ENCODE data around the gene SNX33. TPM values are rescaled to one million over a fixed set of nuclear protein-coding genes. Genes with fewer than 3 reads are reported as not detected.
"Not testable (repeated sequence)": the region's sequence is repeated elsewhere in the genome, so short reads cannot be mapped to it uniquely, and the experiment has no call there.

SNX33 gene
- total RNA-seq, 2 experiments from 2014 or later = 2.2 to 2.4 TPM

GRCh38 chr15:75676688-75677464, 29.2 kb downstream of the SNX33 start:
- CTCF ChIA-PET = interaction anchor here (1.0 kb wide), 1 partner anchor 9 kb away, joined by 3 read pairs; no protein-coding TSS in a partner anchor
- intact Hi-C loops (cut with DNase I, micrococcal nuclease) = no loop called here
- no peak for ATAC-seq
- Mint-ChIP-seq H3K27ac (no peak overlapping the region), H3K4me1 (no peaks in the 10 kb centered on the region), H3K36me3 (ENCODE audit: low read depth) (no peaks in the 10 kb centered on the region), H3K9me3 (ENCODE audit: low read depth) (no peaks in the 10 kb centered on the region), H3K27me3 (no peaks in the 10 kb centered on the region), H3K4me3 (no peak overlapping the region)
- DNase-seq = no peak
- POLR2A ChIA-PET = no interaction called here

GRCh38 chr15:75677465-75678323, 30.0 kb downstream of the SNX33 start:
- intact Hi-C loops (cut with DNase I, micrococcal nuclease) = no loop called here
- ChIA-PET CTCF (interaction anchor here (0.6 to 1.0 kb wide), 4 partner anchors 9 to 124 kb away, joined by 3 to 5 read pairs (median 4); no protein-coding TSS in a partner anchor), POLR2A (no interaction called here)
- Mint-ChIP-seq H3K36me3 (ENCODE audit: low read depth) (no peaks in the 10 kb centered on the region), H3K27ac (no peak overlapping the region), H3K4me3 (no peak overlapping the region), H3K4me1 (no peaks in the 10 kb centered on the region), H3K9me3 (ENCODE audit: low read depth) (no peaks in the 10 kb centered on the region), H3K27me3 (no peaks in the 10 kb centered on the region)
- no peak for DNase-seq
- ATAC-seq = no peak

- DNase-seq; ATAC-seq; H3K36me3 Mint-ChIP-seq (ENCODE audit: low read depth); H3K4me1 Mint-ChIP-seq; H3K27ac Mint-ChIP-seq; H3K4me3 Mint-ChIP-seq; intact Hi-C loops (cut with DNase I, micrococcal nuclease); H3K27me3 Mint-ChIP-seq; H3K9me3 Mint-ChIP-seq (ENCODE audit: low read depth): not testable (repeated sequence)
- ChIA-PET POLR2A (interaction anchor here (0.6 kb wide), 1 partner anchor 223 kb away, joined by 3 read pairs; no protein-coding TSS in a partner anchor), CTCF (interaction anchor here (0.6 to 0.9 kb wide), 3 partner anchors 15 to 123 kb away, joined by 4 to 5 read pairs (median 4); no protein-coding TSS in a partner anchor)
Measured at GRCh38 chr15:75678324-75678690, 30.6 kb downstream of the SNX33 start.

GRCh38 chr15:75680007-75680789, 32.5 kb downstream of the SNX33 start:
- H3K4me3 Mint-ChIP-seq = no peak overlapping the region
- no peaks in the 10 kb centered on the region for H3K27me3 Mint-ChIP-seq
- POLR2A ChIA-PET = no interaction called here
- intact Hi-C loops (cut with DNase I, micrococcal nuclease) = loop anchor here in 1 of 2 experiments (5.0 to 10.0 kb wide), 3 partner anchors 33 to 655 kb away; partner anchors contain the start of genes PPCDC and SNX33
- no peak overlapping the region for H3K27ac Mint-ChIP-seq
- H3K9me3 Mint-ChIP-seq (ENCODE audit: low read depth) = no peaks in the 10 kb centered on the region
- ATAC-seq = no peak
- CTCF ChIA-PET = interaction anchor here (0.8 kb wide), 1 partner anchor 1345 kb away, joined by 3 read pairs; no protein-coding TSS in a partner anchor
- no peaks in the 10 kb centered on the region for H3K36me3 Mint-ChIP-seq (ENCODE audit: low read depth)
- H3K4me1 Mint-ChIP-seq = no peaks in the 10 kb centered on the region
- DNase-seq = no peak

GRCh38 chr15:75682181-75683135, 34.7 kb downstream of the SNX33 start:
- H3K4me1 Mint-ChIP-seq = no peaks in the 10 kb centered on the region
- ATAC-seq (no peak), DNase-seq (no peak)
- CTCF ChIA-PET = interaction anchor here (0.5 to 1.8 kb wide), 5 partner anchors 35 to 314 kb away, joined by 3 to 9 read pairs (median 5); partner anchors contain the start of genes MAN2C1 and SNX33
- no peaks in the 10 kb centered on the region for H3K27me3 Mint-ChIP-seq
- no peak overlapping the region for H3K4me3 Mint-ChIP-seq
- H3K27ac Mint-ChIP-seq = no peak overlapping the region
- intact Hi-C loops (cut with DNase I, micrococcal nuclease) = loop anchor here (1.0 to 10.0 kb wide), 5 partner anchors 35 to 658 kb away; partner anchors contain the start of genes MAN2C1 (in 2 of the 2), PPCDC (in 1 of the 2) and SNX33 (in 1 of the 2)
- H3K36me3 Mint-ChIP-seq (ENCODE audit: low read depth) = no peaks in the 10 kb centered on the region
- H3K9me3 Mint-ChIP-seq (ENCODE audit: low read depth) = no peaks in the 10 kb centered on the region
- POLR2A ChIA-PET = no interaction called here

- H3K27ac Mint-ChIP-seq; H3K36me3 Mint-ChIP-seq (ENCODE audit: low read depth); POLR2A ChIA-PET; H3K9me3 Mint-ChIP-seq (ENCODE audit: low read depth); H3K27me3 Mint-ChIP-seq; H3K4me3 Mint-ChIP-seq; H3K4me1 Mint-ChIP-seq: not testable (repeated sequence)
- CTCF ChIA-PET = interaction anchor here (1.0 to 1.8 kb wide), 3 partner anchors 175 to 467 kb away, joined by 4 to 6 read pairs (median 5); partner anchors contain the start of gene MAN2C1
- intact Hi-C loops (cut with DNase I, micrococcal nuclease) = loop anchor here (1.0 to 10.0 kb wide), 5 partner anchors 36 to 659 kb away; partner anchors contain the start of genes MAN2C1 (in 2 of the 2), PPCDC (in 1 of the 2) and SNX33 (in 1 of the 2)
- DNase-seq = peak; percentile 84
- peak; percentile 87 for ATAC-seq
Measured at GRCh38 chr15:75683646-75684312, 36.1 kb downstream of the SNX33 start.

GRCh38 chr15:75684648-75685047, 36.9 kb downstream of the SNX33 start:
- no peak for DNase-seq
- no peak for ATAC-seq
- CTCF ChIA-PET = interaction anchor here (0.6 to 1.4 kb wide), 5 partner anchors 176 to 619 kb away, joined by 3 to 5 read pairs (median 3); partner anchors contain the start of gene MAN2C1
- H3K36me3 Mint-ChIP-seq (ENCODE audit: low read depth) = no peaks in the 10 kb centered on the region
- H3K4me1 Mint-ChIP-seq = no peaks in the 10 kb centered on the region
- H3K27ac Mint-ChIP-seq = no peak overlapping the region
- POLR2A ChIA-PET = no interaction called here
- H3K4me3 Mint-ChIP-seq = no peak overlapping the region
- intact Hi-C loops (cut with DNase I, micrococcal nuclease) = loop anchor here in 1 of 2 experiments (5.0 to 10.0 kb wide), 3 partner anchors 37 to 660 kb away; partner anchors contain the start of genes PPCDC and SNX33
- peaks cover 2% of the 10 kb centered on the region for H3K27me3 Mint-ChIP-seq
- no peaks in the 10 kb centered on the region for H3K9me3 Mint-ChIP-seq (ENCODE audit: low read depth)

GRCh38 chr15:75685195-75685594, 37.5 kb downstream of the SNX33 start:
- Mint-ChIP-seq H3K9me3 (ENCODE audit: low read depth) (no peaks in the 10 kb centered on the region), H3K27me3 (peaks cover 2% of the 10 kb centered on the region), H3K4me1 (no peaks in the 10 kb centered on the region), H3K4me3 (no peak overlapping the region), H3K27ac (no peak overlapping the region), H3K36me3 (ENCODE audit: low read depth) (no peaks in the 10 kb centered on the region)
- CTCF ChIA-PET = interaction anchor here (0.7 to 1.4 kb wide), 5 partner anchors 172 to 317 kb away, joined by 3 to 4 read pairs (median 3); partner anchors contain the start of gene MAN2C1
- intact Hi-C loops (cut with DNase I, micrococcal nuclease) = loop anchor here in 1 of 2 experiments (10.0 kb wide), 1 partner anchor 660 kb away; the partner anchor contains the start of gene PPCDC
- DNase-seq (no peak), ATAC-seq (no peak)
- POLR2A ChIA-PET = no interaction called here

- not testable (repeated sequence) for H3K4me1 Mint-ChIP-seq
- ATAC-seq = peak; percentile 87
Measured at GRCh38 chr15:75686212-75686642, 38.5 kb downstream of the SNX33 start.

More at GRCh38 chr15:75686212-75686642, 38.5 kb downstream of the SNX33 start:
- H3K27ac Mint-ChIP-seq; H3K27me3 Mint-ChIP-seq; H3K36me3 Mint-ChIP-seq (ENCODE audit: low read depth); POLR2A ChIA-PET; H3K4me3 Mint-ChIP-seq; H3K9me3 Mint-ChIP-seq (ENCODE audit: low read depth): not testable (repeated sequence)
- peak; percentile 89 for DNase-seq
- intact Hi-C loops (cut with DNase I, micrococcal nuclease) = loop anchor here (1.0 to 10.0 kb wide), 2 partner anchors 116 to 661 kb away; partner anchors contain the start of gene PPCDC (in 1 of the 2)
- CTCF ChIA-PET = interaction anchor here (0.6 to 1.7 kb wide), 9 partner anchors 9 to 318 kb away, joined by 3 to 6 read pairs (median 3); a partner anchor contains a TSS
